K562 (cell line): ENCODE measurements around the gene NR0B2. TPM values are rescaled to one million over a fixed set of nuclear protein-coding genes. Genes with fewer than 3 reads are reported as not detected.

Experiments used
- BRCA1 ChIP-seq, 2 experiments: fragments of 450-650 bp in 1 of 2; sonication (generic) in 1 of 2; formaldehyde crosslinking in 1 of 2; IDR thresholded peaks; 2 replicates each; pipeline versions ENCODE4 v1.5.0 to v1.6.1; 2017 to 2020; ENCODE audit warnings: mild to moderate bottlenecking in 1 of 2, missing genetic modification reagents in 1 of 2
- DDX20 ChIP-seq: fragments of 450-650 bp; IDR thresholded peaks from 2 replicates; pipeline ENCODE4 v1.6.1; 2016; ENCODE audit warnings: missing genetic modification characterization, low read depth, mild to moderate bottlenecking, missing compliant biosample characterization, moderate library complexity
- E2F5 ChIP-seq: sonication (generic); formaldehyde crosslinking; IDR thresholded peaks from 2 replicates; pipeline ENCODE4 v1.8.0; 2022; ENCODE audit warnings: mild to moderate bottlenecking, missing genetic modification reagents
- ELF4 ChIP-seq: fragments of 450-650 bp; formaldehyde crosslinking; IDR thresholded peaks from 2 replicates; pipeline ENCODE4 v1.4.0; 2022; ENCODE audit warnings: missing genetic modification characterization
- KLF13 ChIP-seq: fragments of 450-650 bp; IDR thresholded peaks from 2 replicates; pipeline ENCODE4 v1.6.1; 2016; ENCODE audit warnings: missing genetic modification characterization, low read depth, mild to moderate bottlenecking, missing compliant biosample characterization, moderate library complexity, borderline replicate concordance
- NR2C2 ChIP-seq, 2 experiments: fragments of 200-800 bp in 1 of 2; sonication (Bioruptor generic) in 1 of 2; sonication (generic) in 1 of 2; formaldehyde crosslinking in 1 of 2; IDR thresholded peaks; 2 replicates each; pipeline versions ENCODE4 v1.6.1 to v1.8.0; 2016 to 2022; ENCODE audit warnings: mild to moderate bottlenecking in 1 of 2, missing compliant biosample characterization in 1 of 2, missing genetic modification characterization in 1 of 2, missing genetic modification reagents in 1 of 2
- TRIM25 ChIP-seq: fragments of 450-650 bp; IDR thresholded peaks from 2 replicates; pipeline ENCODE4 v1.7.0; 2016; ENCODE audit warnings: borderline replicate concordance
- ZKSCAN8 ChIP-seq: fragments of 200-800 bp; sonication (Bioruptor generic); IDR thresholded peaks from 2 replicates; pipeline ENCODE4 v1.6.1; 2016; ENCODE audit warnings: missing genetic modification characterization, missing compliant biosample characterization
- ZNF592 ChIP-seq: fragments of 450-650 bp; IDR thresholded peaks from 2 replicates; pipeline ENCODE4 v1.6.1; 2017; ENCODE audit warnings: antibody characterized with exemption, mild to moderate bottlenecking
- ZNF668 ChIP-seq: fragments of 250-450 bp; sonication (Bioruptor Pico); IDR thresholded peaks from 2 replicates; pipeline ENCODE4 v1.8.0; 2022; ENCODE audit warnings: mild to moderate bottlenecking, inconsistent platforms
- polyA plus RNA-seq, 8 experiments: library from polyadenylated mRNA; depleted of rRNA in 4 of 8; stranded (reverse) in 5 of 8; unstranded in 3 of 8; fragments of >200 nt; fragmentation: Nextera tagmentation in 2 of 8; fragmentation: Illumina TruSeq in 1 of 8; extraction: Ambion mirVana in 2 of 8; extraction: Trizol in 1 of 8; gene quantifications; 2 replicates each; pipeline versions ENCODE4 v1.2.1 to v1.2.3, GENCODE V29; 2011 to 2014; ENCODE audit warnings: inconsistent platforms in 1 of 8, missing spikeins in 1 of 8
- total RNA-seq, 7 experiments: library from RNA; depleted of rRNA in 6 of 7; stranded (reverse); fragments of >200 nt in 6 of 7; fragmentation: Illumina TruSeq in 2 of 7; extraction: Trizol in 2 of 7; gene quantifications; 2 replicates each; pipeline versions ENCODE4 v1.2.1 to v1.2.3, GENCODE V29; 2011 to 2021; ENCODE audit warnings: low replicate concordance in 1 of 7
- TF ChIP-seq, protein P1 (sequence below): fragments of 450-650 bp; IDR thresholded peaks from 2 replicates; pipeline ENCODE4 v1.6.1; 2018; ENCODE audit not compliant: partially characterized antibody
- TF ChIP-seq, protein P2 (sequence below): fragments of 250-450 bp; sonication (Bioruptor Pico); IDR thresholded peaks from 2 replicates; pipeline ENCODE4 v1.4.0; 2020

Gene NR0B2
- total and polyA plus RNA-seq, 9 of the 15 experiments (the other 6 are each of a cell fraction or from before 2014, with no cell fraction given), result not detected

DNA sequence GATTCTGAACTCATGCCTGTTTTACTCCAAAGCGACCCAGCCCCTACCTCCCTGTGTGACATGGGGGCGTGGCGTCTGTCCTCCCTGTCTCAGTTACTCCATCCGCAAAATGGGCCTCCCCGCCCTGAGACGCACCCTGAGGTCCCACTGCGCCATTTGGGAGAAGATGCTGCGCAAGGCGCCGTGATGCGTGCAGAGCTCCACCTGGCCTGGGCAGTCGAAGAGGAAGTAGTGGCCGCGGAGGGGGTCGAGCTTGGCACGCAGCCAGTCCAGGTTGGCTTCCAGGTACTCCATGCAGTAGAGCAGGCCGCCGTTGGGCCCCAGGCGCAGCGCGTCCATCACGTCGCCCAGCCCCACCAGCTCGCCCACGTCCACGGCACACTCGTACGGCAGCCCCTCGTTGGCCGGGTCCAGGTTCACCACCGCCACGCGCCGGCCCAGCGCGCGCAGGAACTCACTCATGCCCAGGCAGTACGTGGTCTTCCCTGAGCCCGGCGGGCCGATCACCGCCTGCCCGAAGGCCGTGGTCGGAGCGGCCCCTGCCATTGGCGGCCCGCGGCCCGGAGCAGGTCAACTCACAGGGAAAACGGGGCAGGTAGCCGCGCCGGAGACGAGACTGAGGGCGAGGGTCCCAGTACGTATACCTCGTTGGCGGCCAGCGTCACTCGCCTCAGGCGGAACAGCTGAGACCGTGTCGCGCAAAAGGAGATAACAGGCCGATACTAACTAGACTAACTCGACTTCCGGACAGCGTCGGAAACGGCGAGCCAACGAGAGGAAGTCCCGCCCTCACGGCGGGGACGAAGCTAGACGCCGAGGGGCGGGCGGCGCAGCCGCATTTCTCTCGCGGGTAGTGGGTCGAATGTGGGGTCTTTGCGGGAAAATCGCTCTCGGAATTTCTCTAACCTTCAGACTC lies 24.0 kb downstream of the NR0B2 start, which contains the start of gene GPN2 (continued):
- TF ChIP-seq, protein P1, sequence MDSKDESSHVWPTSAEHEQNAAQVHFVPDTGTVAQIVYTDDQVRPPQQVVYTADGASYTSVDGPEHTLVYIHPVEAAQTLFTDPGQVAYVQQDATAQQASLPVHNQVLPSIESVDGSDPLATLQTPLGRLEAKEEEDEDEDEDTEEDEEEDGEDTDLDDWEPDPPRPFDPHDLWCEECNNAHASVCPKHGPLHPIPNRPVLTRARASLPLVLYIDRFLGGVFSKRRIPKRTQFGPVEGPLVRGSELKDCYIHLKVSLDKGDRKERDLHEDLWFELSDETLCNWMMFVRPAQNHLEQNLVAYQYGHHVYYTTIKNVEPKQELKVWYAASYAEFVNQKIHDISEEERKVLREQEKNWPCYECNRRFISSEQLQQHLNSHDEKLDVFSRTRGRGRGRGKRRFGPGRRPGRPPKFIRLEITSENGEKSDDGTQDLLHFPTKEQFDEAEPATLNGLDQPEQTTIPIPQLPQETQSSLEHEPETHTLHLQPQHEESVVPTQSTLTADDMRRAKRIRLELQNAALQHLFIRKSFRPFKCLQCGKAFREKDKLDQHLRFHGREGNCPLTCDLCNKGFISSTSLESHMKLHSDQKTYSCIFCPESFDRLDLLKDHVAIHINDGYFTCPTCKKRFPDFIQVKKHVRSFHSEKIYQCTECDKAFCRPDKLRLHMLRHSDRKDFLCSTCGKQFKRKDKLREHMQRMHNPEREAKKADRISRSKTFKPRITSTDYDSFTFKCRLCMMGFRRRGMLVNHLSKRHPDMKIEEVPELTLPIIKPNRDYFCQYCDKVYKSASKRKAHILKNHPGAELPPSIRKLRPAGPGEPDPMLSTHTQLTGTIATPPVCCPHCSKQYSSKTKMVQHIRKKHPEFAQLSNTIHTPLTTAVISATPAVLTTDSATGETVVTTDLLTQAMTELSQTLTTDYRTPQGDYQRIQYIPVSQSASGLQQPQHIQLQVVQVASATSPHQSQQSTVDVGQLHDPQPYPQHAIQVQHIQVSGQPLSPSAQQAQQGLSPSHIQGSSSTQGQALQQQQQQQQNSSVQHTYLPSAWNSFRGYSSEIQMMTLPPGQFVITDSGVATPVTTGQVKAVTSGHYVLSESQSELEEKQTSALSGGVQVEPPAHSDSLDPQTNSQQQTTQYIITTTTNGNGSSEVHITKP, result peak; percentile 66
- TF ChIP-seq DDX20 (tag), result no peak
- TF ChIP-seq NR2C2 (CRISPR knock-in tag; IDR thresholded peaks at IDR 0.05), result peak; percentile 65; the same call in 1 of the 2 replicates
- TF ChIP-seq NR2C2 (tag; IDR thresholded peaks at IDR 0.05), result peak; percentile 64; the same call in 1 of the 2 replicates
- peak; percentile 45; the same call in 1 of the 2 replicates for TF ChIP-seq ZNF592
- TF ChIP-seq ZKSCAN8, result no peak
- peak; percentile 87 for TF ChIP-seq E2F5 (CRISPR knock-in tag)
- TF ChIP-seq, protein P2, sequence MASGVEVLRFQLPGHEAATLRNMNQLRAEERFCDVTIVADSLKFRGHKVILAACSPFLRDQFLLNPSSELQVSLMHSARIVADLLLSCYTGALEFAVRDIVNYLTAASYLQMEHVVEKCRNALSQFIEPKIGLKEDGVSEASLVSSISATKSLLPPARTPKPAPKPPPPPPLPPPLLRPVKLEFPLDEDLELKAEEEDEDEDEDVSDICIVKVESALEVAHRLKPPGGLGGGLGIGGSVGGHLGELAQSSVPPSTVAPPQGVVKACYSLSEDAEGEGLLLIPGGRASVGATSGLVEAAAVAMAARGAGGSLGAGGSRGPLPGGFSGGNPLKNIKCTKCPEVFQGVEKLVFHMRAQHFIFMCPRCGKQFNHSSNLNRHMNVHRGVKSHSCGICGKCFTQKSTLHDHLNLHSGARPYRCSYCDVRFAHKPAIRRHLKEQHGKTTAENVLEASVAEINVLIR (CRISPR knock-in tag), result peak; percentile 49; the same call in 1 of the 2 replicates
- peak; percentile 71; the same call in 1 of the 2 replicates for TF ChIP-seq ELF4
- TF ChIP-seq KLF13 (tag), result peak; percentile 55; the same call in 1 of the 2 replicates
- no peak for TF ChIP-seq ZNF668 (CRISPR knock-in tag)
- no peak for TF ChIP-seq TRIM25
- no peak for TF ChIP-seq BRCA1 (IDR thresholded peaks at IDR 0.05)
- 0 out of 2 replicates have a peak, but pooled peaks have one; percentile 43 for TF ChIP-seq BRCA1 (CRISPR knock-in tag; IDR thresholded peaks at IDR 0.05)
